ENCODE results near the gene HCAR3.

GRCh38 chr12:122686538-122686937 lies 30.1 kb downstream of the HCAR3 start:
- TF ChIP-seq, protein P1, sequence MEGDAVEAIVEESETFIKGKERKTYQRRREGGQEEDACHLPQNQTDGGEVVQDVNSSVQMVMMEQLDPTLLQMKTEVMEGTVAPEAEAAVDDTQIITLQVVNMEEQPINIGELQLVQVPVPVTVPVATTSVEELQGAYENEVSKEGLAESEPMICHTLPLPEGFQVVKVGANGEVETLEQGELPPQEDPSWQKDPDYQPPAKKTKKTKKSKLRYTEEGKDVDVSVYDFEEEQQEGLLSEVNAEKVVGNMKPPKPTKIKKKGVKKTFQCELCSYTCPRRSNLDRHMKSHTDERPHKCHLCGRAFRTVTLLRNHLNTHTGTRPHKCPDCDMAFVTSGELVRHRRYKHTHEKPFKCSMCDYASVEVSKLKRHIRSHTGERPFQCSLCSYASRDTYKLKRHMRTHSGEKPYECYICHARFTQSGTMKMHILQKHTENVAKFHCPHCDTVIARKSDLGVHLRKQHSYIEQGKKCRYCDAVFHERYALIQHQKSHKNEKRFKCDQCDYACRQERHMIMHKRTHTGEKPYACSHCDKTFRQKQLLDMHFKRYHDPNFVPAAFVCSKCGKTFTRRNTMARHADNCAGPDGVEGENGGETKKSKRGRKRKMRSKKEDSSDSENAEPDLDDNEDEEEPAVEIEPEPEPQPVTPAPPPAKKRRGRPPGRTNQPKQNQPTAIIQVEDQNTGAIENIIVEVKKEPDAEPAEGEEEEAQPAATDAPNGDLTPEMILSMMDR (IDR thresholded peaks at IDR 0.05): no peak
- no peak for TF ChIP-seq RAD21 (IDR thresholded peaks at IDR 0.05; ENCODE audit: low read length)
- TF ChIP-seq POLR2AphosphoS5 (IDR thresholded peaks at IDR 0.05; ENCODE audit: low read depth, low read length): no peak
- no peak for TF ChIP-seq NRF1 (IDR thresholded peaks at IDR 0.05; ENCODE audit: low read depth, low read length)
- TF ChIP-seq TAF1 (IDR thresholded peaks at IDR 0.05; ENCODE audit: borderline replicate concordance, low read depth, low read length): no peak
- no peak for TF ChIP-seq EZH2phosphoT487 (IDR thresholded peaks at IDR 0.05; ENCODE audit: borderline replicate concordance, low read depth)
- no peak for TF ChIP-seq YY1 (IDR thresholded peaks at IDR 0.05; ENCODE audit: low read depth)
- TF ChIP-seq, protein P2, sequence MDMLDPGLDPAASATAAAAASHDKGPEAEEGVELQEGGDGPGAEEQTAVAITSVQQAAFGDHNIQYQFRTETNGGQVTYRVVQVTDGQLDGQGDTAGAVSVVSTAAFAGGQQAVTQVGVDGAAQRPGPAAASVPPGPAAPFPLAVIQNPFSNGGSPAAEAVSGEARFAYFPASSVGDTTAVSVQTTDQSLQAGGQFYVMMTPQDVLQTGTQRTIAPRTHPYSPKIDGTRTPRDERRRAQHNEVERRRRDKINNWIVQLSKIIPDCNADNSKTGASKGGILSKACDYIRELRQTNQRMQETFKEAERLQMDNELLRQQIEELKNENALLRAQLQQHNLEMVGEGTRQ (IDR thresholded peaks at IDR 0.05; ENCODE audit: borderline replicate concordance, low read depth, low read length): no peak
